ENCODE measurements around the gene SOX13.
A peak's percentile ranks its signal among the peaks of the same experiment; 100 is the strongest.

Gene SOX13

DNA sequence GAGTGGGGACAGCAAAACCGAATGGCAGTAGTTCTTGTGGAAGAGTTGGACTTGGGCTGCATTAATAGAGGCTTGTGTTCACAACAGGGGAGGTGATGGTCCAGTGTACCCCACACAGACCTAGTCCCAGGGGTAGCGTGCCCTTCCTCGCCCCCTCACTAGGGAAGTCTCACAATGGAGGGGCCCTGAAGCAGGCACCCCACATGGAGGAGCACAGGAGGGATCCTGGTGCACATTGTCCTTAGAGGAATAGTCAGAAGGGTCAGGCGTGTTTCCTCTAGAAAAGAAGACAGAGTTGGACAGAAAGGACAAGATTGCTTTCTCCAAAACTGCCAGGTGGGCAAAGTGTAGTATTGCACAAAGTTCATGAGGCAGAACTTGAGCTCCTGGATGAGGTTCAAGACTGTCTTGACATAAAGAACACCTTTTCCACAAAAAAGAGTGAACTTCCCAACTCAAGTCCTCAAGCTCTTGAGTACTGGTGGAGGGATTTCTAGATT lies 55.6 kb downstream of the SOX13 start:
- Histone ChIP-seq H3K9ac (ENCODE audit: low read length) (no peak overlapping the region), H3K36me3 (ENCODE audit: control insufficient read depth, low read depth, low read length) (peaks cover 24% of the 10 kb centered on the region), H3K27me3 (ENCODE audit: control insufficient read depth, insufficient read depth, low read length) (no peaks in the 10 kb centered on the region), H3K4me3 (ENCODE audit: low read length) (no peak overlapping the region), H3K4me1 (ENCODE audit: control insufficient read depth, low read depth, low read length) (peaks cover 16% of the 10 kb centered on the region), H3K27ac (ENCODE audit: low read length) (no peak overlapping the region), H3K9me3 (ENCODE audit: control insufficient read depth, low read depth, low read length) (no peaks in the 10 kb centered on the region)

- no peaks in the 10 kb centered on the region for H3K27me3 ChIP-seq (ENCODE audit: control insufficient read depth, insufficient read depth, low read length)
- peaks cover 16% of the 10 kb centered on the region for H3K4me1 ChIP-seq (ENCODE audit: control insufficient read depth, low read depth, low read length)
- peak overlapping the region; percentile 20 for H3K9ac ChIP-seq (ENCODE audit: low read length)
- H3K36me3 ChIP-seq (ENCODE audit: control insufficient read depth, low read depth, low read length), result peaks cover 17% of the 10 kb centered on the region
- H3K27ac ChIP-seq (ENCODE audit: low read length), result no peak overlapping the region
- H3K4me3 ChIP-seq (ENCODE audit: low read length), result peak overlapping the region; percentile 25
- no peaks in the 10 kb centered on the region for H3K9me3 ChIP-seq (ENCODE audit: control insufficient read depth, low read depth, low read length)
These were observed 56.3 kb downstream of the SOX13 start for GRCh38 chr1:204128964-204129896.

- Histone ChIP-seq H3K4me1 (ENCODE audit: control insufficient read depth, low read depth, low read length) (peaks cover 16% of the 10 kb centered on the region), H3K36me3 (ENCODE audit: control insufficient read depth, low read depth, low read length) (peaks cover 11% of the 10 kb centered on the region), H3K4me3 (ENCODE audit: low read length) (no peak overlapping the region), H3K27me3 (ENCODE audit: control insufficient read depth, insufficient read depth, low read length) (no peaks in the 10 kb centered on the region), H3K9ac (ENCODE audit: low read length) (no peak overlapping the region), H3K9me3 (ENCODE audit: control insufficient read depth, low read depth, low read length) (no peaks in the 10 kb centered on the region), H3K27ac (ENCODE audit: low read length) (no peak overlapping the region)
These were observed 57.3 kb downstream of the SOX13 start for GRCh38 chr1:204130178-204130577.

GRCh38 chr1:204130981-204131892 lies 58.3 kb downstream of the SOX13 start:
- Histone ChIP-seq H3K27ac (ENCODE audit: low read length) (no peak overlapping the region), H3K27me3 (ENCODE audit: control insufficient read depth, insufficient read depth, low read length) (no peaks in the 10 kb centered on the region), H3K4me3 (ENCODE audit: low read length) (no peak overlapping the region), H3K9me3 (ENCODE audit: control insufficient read depth, low read depth, low read length) (no peaks in the 10 kb centered on the region), H3K9ac (ENCODE audit: low read length) (no peak overlapping the region), H3K36me3 (ENCODE audit: control insufficient read depth, low read depth, low read length) (peaks cover 4% of the 10 kb centered on the region), H3K4me1 (ENCODE audit: control insufficient read depth, low read depth, low read length) (peaks cover 16% of the 10 kb centered on the region)

DNA sequence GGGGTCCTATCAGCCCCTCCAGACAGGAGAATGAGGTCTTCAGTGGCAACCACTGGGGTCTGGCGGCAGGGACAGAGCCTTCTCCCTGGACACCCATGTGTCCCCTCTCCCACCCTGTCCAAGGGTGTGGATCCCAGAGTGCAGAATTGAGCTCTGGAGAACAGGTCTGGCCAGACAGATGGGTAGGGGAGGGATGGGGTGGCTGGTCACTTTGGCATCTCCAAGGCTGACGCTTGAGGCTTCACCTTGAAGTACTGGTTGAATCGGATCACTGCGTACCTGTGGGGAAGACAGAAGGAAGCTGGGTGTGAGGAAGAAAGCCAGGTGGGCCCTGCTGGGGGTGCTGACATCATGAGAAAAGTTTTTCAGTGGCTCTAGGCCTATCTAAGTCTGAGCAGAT lies 59.1 kb downstream of the SOX13 start:
- Histone ChIP-seq H3K9me3 (ENCODE audit: control insufficient read depth, low read depth, low read length) (no peaks in the 10 kb centered on the region), H3K9ac (ENCODE audit: low read length) (no peak overlapping the region), H3K4me1 (ENCODE audit: control insufficient read depth, low read depth, low read length) (peaks cover 16% of the 10 kb centered on the region), H3K36me3 (ENCODE audit: control insufficient read depth, low read depth, low read length) (peaks cover 4% of the 10 kb centered on the region), H3K27me3 (ENCODE audit: control insufficient read depth, insufficient read depth, low read length) (no peaks in the 10 kb centered on the region), H3K27ac (ENCODE audit: low read length) (no peak overlapping the region), H3K4me3 (ENCODE audit: low read length) (no peak overlapping the region)

DNA sequence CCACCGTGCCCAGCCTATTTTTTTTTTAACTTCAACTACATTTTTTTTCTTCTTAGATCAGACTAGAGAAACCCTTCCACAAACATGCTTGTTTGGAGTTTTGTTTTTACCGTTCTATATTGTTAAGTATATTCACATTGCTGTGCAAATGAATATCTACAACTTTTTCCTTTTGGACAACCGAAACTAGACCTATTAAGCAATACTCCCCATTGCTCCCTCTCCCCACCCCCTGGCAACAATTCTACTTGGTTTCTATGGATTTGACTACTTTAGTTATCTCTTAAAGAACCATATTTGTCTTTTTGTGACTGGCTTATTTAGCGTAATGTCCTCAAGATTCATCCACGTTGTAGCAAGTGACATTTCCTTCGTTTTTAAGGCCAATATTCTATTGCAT lies 59.8 kb downstream of the SOX13 start:
- Histone ChIP-seq H3K36me3 (ENCODE audit: control insufficient read depth, low read depth, low read length) (peaks cover 4% of the 10 kb centered on the region), H3K4me1 (ENCODE audit: control insufficient read depth, low read depth, low read length) (peaks cover 16% of the 10 kb centered on the region), H3K9me3 (ENCODE audit: control insufficient read depth, low read depth, low read length) (no peaks in the 10 kb centered on the region), H3K4me3 (ENCODE audit: low read length) (no peak overlapping the region), H3K9ac (ENCODE audit: low read length) (no peak overlapping the region), H3K27ac (ENCODE audit: low read length) (no peak overlapping the region), H3K27me3 (ENCODE audit: control insufficient read depth, insufficient read depth, low read length) (no peaks in the 10 kb centered on the region)

DNA sequence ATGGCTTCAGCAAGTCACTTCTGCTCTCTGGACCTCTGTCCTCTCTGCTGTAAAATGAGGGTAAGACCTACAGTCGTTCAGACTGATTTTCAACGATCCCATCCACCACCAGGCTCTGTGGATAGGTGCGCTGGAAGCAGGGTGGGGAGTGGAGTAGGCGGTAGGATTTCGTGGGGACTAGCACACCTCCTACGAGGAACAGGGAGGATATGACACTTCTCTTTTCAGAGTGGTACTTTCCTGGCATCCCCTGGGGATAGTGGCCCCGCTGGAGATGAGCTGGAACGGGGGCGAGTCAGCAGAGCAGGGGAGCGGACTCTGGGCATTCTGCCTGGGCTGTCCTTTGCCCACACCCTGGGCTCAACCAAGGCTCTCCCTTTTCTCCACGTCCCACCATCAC lies 61.2 kb downstream of the SOX13 start:
- Histone ChIP-seq H3K27me3 (ENCODE audit: control insufficient read depth, insufficient read depth, low read length) (no peaks in the 10 kb centered on the region), H3K27ac (ENCODE audit: low read length) (no peak overlapping the region), H3K36me3 (ENCODE audit: control insufficient read depth, low read depth, low read length) (peaks cover 4% of the 10 kb centered on the region), H3K9ac (ENCODE audit: low read length) (no peak overlapping the region), H3K9me3 (ENCODE audit: control insufficient read depth, low read depth, low read length) (no peaks in the 10 kb centered on the region), H3K4me3 (ENCODE audit: low read length) (no peak overlapping the region), H3K4me1 (ENCODE audit: control insufficient read depth, low read depth, low read length) (peaks cover 12% of the 10 kb centered on the region)

GRCh38 chr1:204136814-204137213 lies 63.9 kb downstream of the SOX13 start:
- peaks cover 4% of the 10 kb centered on the region for H3K36me3 ChIP-seq (ENCODE audit: control insufficient read depth, low read depth, low read length)
- no peaks in the 10 kb centered on the region for H3K4me1 ChIP-seq (ENCODE audit: control insufficient read depth, low read depth, low read length)
- H3K4me3 ChIP-seq (ENCODE audit: low read length), result no peak overlapping the region
- no peaks in the 10 kb centered on the region for H3K27me3 ChIP-seq (ENCODE audit: control insufficient read depth, insufficient read depth, low read length)
- no peaks in the 10 kb centered on the region for H3K9me3 ChIP-seq (ENCODE audit: control insufficient read depth, low read depth, low read length)
- H3K27ac ChIP-seq (ENCODE audit: low read length), result no peak overlapping the region
- H3K9ac ChIP-seq (ENCODE audit: low read length), result no peak overlapping the region

GRCh38 chr1:204139088-204139487 lies 66.2 kb downstream of the SOX13 start:
- H3K27ac ChIP-seq (ENCODE audit: low read length), result no peak overlapping the region
- H3K36me3 ChIP-seq (ENCODE audit: control insufficient read depth, low read depth, low read length), result peaks cover 4% of the 10 kb centered on the region
- H3K4me3 ChIP-seq (ENCODE audit: low read length), result no peak overlapping the region
- no peaks in the 10 kb centered on the region for H3K4me1 ChIP-seq (ENCODE audit: control insufficient read depth, low read depth, low read length)
- H3K27me3 ChIP-seq (ENCODE audit: control insufficient read depth, insufficient read depth, low read length), result no peaks in the 10 kb centered on the region
- no peak overlapping the region for H3K9ac ChIP-seq (ENCODE audit: low read length)
- no peaks in the 10 kb centered on the region for H3K9me3 ChIP-seq (ENCODE audit: control insufficient read depth, low read depth, low read length)

DNA sequence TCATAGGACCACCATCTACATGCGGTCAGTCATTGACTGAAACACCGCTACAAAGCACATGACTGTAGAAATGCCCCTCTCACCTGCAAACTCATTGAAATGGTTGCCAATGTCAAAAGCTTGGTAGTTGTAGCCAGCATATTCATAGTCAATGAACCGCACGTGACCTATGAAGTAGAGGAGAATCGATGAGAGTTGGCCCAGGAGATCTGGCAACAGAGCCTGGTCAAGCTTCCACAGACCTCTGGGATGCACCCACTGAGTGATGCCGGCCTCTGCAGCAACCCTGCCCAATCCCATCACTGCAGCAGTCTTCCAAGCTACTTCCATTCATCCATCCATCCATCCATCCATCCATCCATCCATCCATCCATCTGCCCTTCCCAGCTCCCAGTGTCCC lies 67.0 kb downstream of the SOX13 start:
- H3K4me1 ChIP-seq (ENCODE audit: control insufficient read depth, low read depth, low read length), result no peaks in the 10 kb centered on the region
- no peaks in the 10 kb centered on the region for H3K27me3 ChIP-seq (ENCODE audit: control insufficient read depth, insufficient read depth, low read length)
- H3K4me3 ChIP-seq (ENCODE audit: low read length), result no peak overlapping the region
- H3K9me3 ChIP-seq (ENCODE audit: control insufficient read depth, low read depth, low read length), result no peaks in the 10 kb centered on the region
- no peak overlapping the region for H3K9ac ChIP-seq (ENCODE audit: low read length)
- no peaks in the 10 kb centered on the region for H3K36me3 ChIP-seq (ENCODE audit: control insufficient read depth, low read depth, low read length)
- H3K27ac ChIP-seq (ENCODE audit: low read length), result no peak overlapping the region

GRCh38 chr1:204141131-204141530 lies 68.2 kb downstream of the SOX13 start:
- no peaks in the 10 kb centered on the region for H3K36me3 ChIP-seq (ENCODE audit: control insufficient read depth, low read depth, low read length)
- H3K4me3 ChIP-seq (ENCODE audit: low read length), result no peak overlapping the region
- H3K9ac ChIP-seq (ENCODE audit: low read length), result no peak overlapping the region
- H3K27me3 ChIP-seq (ENCODE audit: control insufficient read depth, insufficient read depth, low read length), result no peaks in the 10 kb centered on the region
- no peaks in the 10 kb centered on the region for H3K4me1 ChIP-seq (ENCODE audit: control insufficient read depth, low read depth, low read length)
- no peaks in the 10 kb centered on the region for H3K9me3 ChIP-seq (ENCODE audit: control insufficient read depth, low read depth, low read length)
- no peak overlapping the region for H3K27ac ChIP-seq (ENCODE audit: low read length)
